BE2C (cell line): Measurements from ENCODE around the gene KCNIP4.

Experiments used
- DNase-seq: peaks from one replicate; pipeline ENCODE4 v3.0.0-alpha.2; 2020
- H3K27me3 ChIP-seq: fragments of 250-450 bp; sonication (Bioruptor Pico); 2 replicates; pipeline ENCODE4 v1.5.1; 2020; ENCODE audit warnings: mild to moderate bottlenecking
- H3K36me3 ChIP-seq: fragments of 250-450 bp; sonication (Bioruptor Pico); 2 replicates; pipeline ENCODE4 v1.5.1; 2020; ENCODE audit warnings: mild to moderate bottlenecking
- H3K4me1 ChIP-seq: fragments of 250-450 bp; sonication (Bioruptor Pico); 2 replicates; pipeline ENCODE4 v1.5.1; 2020
- H3K4me3 ChIP-seq: 2 replicates; pipeline ENCODE4 v1.5.1; 2011; ENCODE audit warnings: low read depth, low read length
- H3K9me3 ChIP-seq: fragments of 250-450 bp; sonication (Bioruptor Pico); 2 replicates; pipeline ENCODE4 v1.5.1; 2020
- TF ChIP-seq, protein P1 (sequence below): IDR thresholded peaks from 2 replicates; pipeline ENCODE4 v1.5.1; 2012; ENCODE audit warnings: mild to moderate bottlenecking, low read depth, low read length

Gene KCNIP4

DNA sequence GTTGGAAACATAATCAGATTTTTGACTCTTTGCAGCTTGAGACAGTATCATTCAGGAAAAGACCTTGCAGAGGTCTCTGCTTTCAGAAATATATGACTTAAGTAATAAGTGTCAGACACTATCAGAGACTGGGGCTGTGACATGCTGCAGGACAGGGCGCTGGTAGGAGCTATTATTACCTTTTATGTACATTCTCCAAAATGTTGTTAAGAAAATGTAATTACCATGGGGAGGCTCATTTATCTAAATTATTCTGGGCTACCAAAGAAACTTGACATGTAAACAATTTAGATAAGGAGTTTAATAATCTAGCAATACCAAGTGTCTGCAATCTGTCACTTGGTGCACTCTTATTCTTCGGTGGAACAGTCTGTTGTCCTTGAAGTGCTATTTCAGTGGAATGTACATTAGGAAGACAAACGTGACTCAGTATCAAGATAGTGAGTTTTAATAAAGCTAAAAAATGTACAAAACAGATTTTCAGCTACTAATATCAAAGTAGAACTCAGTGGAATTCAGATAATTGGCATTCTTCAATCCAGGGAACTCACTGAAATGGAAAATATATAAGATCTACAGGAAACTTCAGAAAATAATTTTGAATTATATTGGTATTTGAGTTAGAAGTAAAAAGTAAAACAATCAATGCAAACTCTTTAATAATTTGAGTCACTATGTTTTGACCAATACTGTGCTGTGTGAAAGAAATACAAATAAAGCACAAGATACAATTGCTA is 214.5 kb downstream of the KCNIP4 start:
- H3K4me3 ChIP-seq, result 0 out of 2 replicates have a peak overlapping the region, but pooled peaks have one; percentile 2
- TF ChIP-seq, protein P1, sequence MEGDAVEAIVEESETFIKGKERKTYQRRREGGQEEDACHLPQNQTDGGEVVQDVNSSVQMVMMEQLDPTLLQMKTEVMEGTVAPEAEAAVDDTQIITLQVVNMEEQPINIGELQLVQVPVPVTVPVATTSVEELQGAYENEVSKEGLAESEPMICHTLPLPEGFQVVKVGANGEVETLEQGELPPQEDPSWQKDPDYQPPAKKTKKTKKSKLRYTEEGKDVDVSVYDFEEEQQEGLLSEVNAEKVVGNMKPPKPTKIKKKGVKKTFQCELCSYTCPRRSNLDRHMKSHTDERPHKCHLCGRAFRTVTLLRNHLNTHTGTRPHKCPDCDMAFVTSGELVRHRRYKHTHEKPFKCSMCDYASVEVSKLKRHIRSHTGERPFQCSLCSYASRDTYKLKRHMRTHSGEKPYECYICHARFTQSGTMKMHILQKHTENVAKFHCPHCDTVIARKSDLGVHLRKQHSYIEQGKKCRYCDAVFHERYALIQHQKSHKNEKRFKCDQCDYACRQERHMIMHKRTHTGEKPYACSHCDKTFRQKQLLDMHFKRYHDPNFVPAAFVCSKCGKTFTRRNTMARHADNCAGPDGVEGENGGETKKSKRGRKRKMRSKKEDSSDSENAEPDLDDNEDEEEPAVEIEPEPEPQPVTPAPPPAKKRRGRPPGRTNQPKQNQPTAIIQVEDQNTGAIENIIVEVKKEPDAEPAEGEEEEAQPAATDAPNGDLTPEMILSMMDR, result no peak
- H3K4me1 ChIP-seq, result peaks cover 47% of the 10 kb centered on the region
- no peaks in the 10 kb centered on the region for H3K27me3 ChIP-seq
- DNase-seq, result peak; percentile 82
- H3K9me3 ChIP-seq, result no peaks in the 10 kb centered on the region
- no peaks in the 10 kb centered on the region for H3K36me3 ChIP-seq

GRCh38 chr4:21728304-21728703 is 220.3 kb downstream of the KCNIP4 start:
- TF ChIP-seq, protein P1, result no peak
- peaks cover 57% of the 10 kb centered on the region for H3K4me1 ChIP-seq
- no peaks in the 10 kb centered on the region for H3K36me3 ChIP-seq
- no peak overlapping the region for H3K4me3 ChIP-seq
- no peaks in the 10 kb centered on the region for H3K27me3 ChIP-seq
- DNase-seq, result peak; percentile 24
- H3K9me3 ChIP-seq, result no peaks in the 10 kb centered on the region

GRCh38 chr4:21726255-21726815 is 222.2 kb downstream of the KCNIP4 start:
- TF ChIP-seq, protein P1, result no peak
- H3K9me3 ChIP-seq, result no peaks in the 10 kb centered on the region
- no peaks in the 10 kb centered on the region for H3K27me3 ChIP-seq
- no peaks in the 10 kb centered on the region for H3K36me3 ChIP-seq
- no peak for DNase-seq
- no peak overlapping the region for H3K4me3 ChIP-seq
- peaks cover 41% of the 10 kb centered on the region for H3K4me1 ChIP-seq

- H3K4me1 ChIP-seq, result peaks cover 17% of the 10 kb centered on the region
- H3K9me3 ChIP-seq, result peaks cover 3% of the 10 kb centered on the region; the same call in 1 of the 2 replicates
- no peak overlapping the region for H3K4me3 ChIP-seq
- no peaks in the 10 kb centered on the region for H3K27me3 ChIP-seq
- H3K36me3 ChIP-seq, result no peaks in the 10 kb centered on the region
- no peak for DNase-seq
- TF ChIP-seq, protein P1, result no peak
Observed at GRCh38 chr4:21722157-21722839, 226.3 kb downstream of the KCNIP4 start.

- no peaks in the 10 kb centered on the region for H3K27me3 ChIP-seq
Observed at GRCh38 chr4:21716531-21716930, 232.0 kb downstream of the KCNIP4 start.

More at GRCh38 chr4:21716531-21716930, 232.0 kb downstream of the KCNIP4 start:
- Histone ChIP-seq H3K4me1 (peaks cover 5% of the 10 kb centered on the region), H3K4me3 (no peak overlapping the region), H3K36me3 (no peaks in the 10 kb centered on the region), H3K9me3 (peaks cover 3% of the 10 kb centered on the region; the same call in 1 of the 2 replicates)
- DNase-seq, result no peak
- TF ChIP-seq, protein P1, result no peak
